Prostate gland (tissue), 2 donors: ENCODE results near the gene CDK16.

Experiments used
- POLR2A ChIP-seq: fragments of 450-650 bp; IDR thresholded peaks from one replicate; pipeline ENCODE4 v1.6.1; 2016; ENCODE audit warnings: antibody characterized with exemption, mild to moderate bottlenecking
- POLR2AphosphoS5 ChIP-seq: sonication (generic); formaldehyde crosslinking; IDR thresholded peaks from one replicate; pipeline ENCODE4 v1.6.1; 2017; ENCODE audit warnings: antibody characterized with exemption
- TF ChIP-seq, protein P1 (sequence below), 4 experiments: fragments of 200-600 bp in 2 of 4; fragments of 450-650 bp in 2 of 4; sonication (generic) in 2 of 4; IDR thresholded peaks; 1 replicate in 3 of 4; 2 replicates in 1 of 4; pipeline ENCODE4 v1.5.1; 2016 to 2019; ENCODE audit warnings: antibody characterized with exemption in 4 of 4, mild to moderate bottlenecking in 2 of 4, moderate library complexity in 2 of 4

DNA sequence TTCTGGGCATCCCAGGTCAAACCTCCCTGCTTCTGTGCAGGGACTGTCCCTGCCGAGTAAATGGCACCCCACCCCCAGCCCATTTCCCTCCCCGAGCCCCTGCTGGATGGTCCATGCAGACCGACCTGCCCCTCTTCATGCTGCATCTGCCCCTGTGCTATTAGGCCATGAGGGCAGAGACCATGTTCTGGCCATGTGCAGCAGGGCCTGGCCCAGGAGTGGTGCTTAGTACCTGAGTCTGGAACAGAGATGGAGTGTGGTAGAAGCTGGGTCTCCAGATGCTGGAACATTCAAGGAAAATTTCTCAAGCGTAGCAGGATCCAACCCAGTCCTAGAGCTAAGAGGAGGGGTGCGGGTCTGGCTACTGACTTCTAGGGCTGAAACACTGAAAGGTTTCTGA, 40.1 kb upstream of the CDK16 start:
- no peak for TF ChIP-seq POLR2A
- TF ChIP-seq, protein P1, sequence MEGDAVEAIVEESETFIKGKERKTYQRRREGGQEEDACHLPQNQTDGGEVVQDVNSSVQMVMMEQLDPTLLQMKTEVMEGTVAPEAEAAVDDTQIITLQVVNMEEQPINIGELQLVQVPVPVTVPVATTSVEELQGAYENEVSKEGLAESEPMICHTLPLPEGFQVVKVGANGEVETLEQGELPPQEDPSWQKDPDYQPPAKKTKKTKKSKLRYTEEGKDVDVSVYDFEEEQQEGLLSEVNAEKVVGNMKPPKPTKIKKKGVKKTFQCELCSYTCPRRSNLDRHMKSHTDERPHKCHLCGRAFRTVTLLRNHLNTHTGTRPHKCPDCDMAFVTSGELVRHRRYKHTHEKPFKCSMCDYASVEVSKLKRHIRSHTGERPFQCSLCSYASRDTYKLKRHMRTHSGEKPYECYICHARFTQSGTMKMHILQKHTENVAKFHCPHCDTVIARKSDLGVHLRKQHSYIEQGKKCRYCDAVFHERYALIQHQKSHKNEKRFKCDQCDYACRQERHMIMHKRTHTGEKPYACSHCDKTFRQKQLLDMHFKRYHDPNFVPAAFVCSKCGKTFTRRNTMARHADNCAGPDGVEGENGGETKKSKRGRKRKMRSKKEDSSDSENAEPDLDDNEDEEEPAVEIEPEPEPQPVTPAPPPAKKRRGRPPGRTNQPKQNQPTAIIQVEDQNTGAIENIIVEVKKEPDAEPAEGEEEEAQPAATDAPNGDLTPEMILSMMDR (IDR thresholded peaks at IDR 0.05) = no peak
- no peak for TF ChIP-seq POLR2AphosphoS5
